ENCODE data around the gene ZNF415. TPM values are rescaled to one million over a fixed set of nuclear protein-coding genes. Genes with fewer than 3 reads are reported as not detected.
"Not testable (repeated sequence)": the region's sequence is repeated elsewhere in the genome, so short reads cannot be mapped to it uniquely, and the experiment has no call there.

The ZNF415 gene
- polyA plus RNA-seq (ENCODE audit: insufficient read length in 10 of 10), result 10 to 100 TPM in 7 of 10 donors, 1 to 10 TPM in 3; 8.6 to 15.0 (median 11.5) TPM
- long read RNA-seq, donor 1, partial matches to known transcripts, result 0 of 5 reads
- long read RNA-seq, donor 1, other reads (novel, unspliced or antisense), result 0 of 5 reads
- long read RNA-seq, donor 2, partial matches to known transcripts, result 0 of 3 reads
- long read RNA-seq, donor 2, other reads (novel, unspliced or antisense), result 0 of 3 reads
- long read RNA-seq, donor 3, result 0 reads
- long read RNA-seq, donor 4, result 0 reads
- long read RNA-seq, donor 5, partial matches to known transcripts, result 0 of 3 reads
- long read RNA-seq, donor 5, other reads (novel, unspliced or antisense), result 0 of 3 reads
- long read RNA-seq, donor 6, partial matches to known transcripts, result 0 of 5 reads
- long read RNA-seq, donor 6, other reads (novel, unspliced or antisense), result 0 of 5 reads
- long read RNA-seq, donor 7, partial matches to known transcripts, result 0 of 2 reads
- long read RNA-seq, donor 7, other reads (novel, unspliced or antisense), result 0 of 2 reads
- long read RNA-seq, donor 8, partial matches to known transcripts, result 0 of 4 reads
- long read RNA-seq, donor 8, other reads (novel, unspliced or antisense), result 0 of 4 reads
- long read RNA-seq, donor 9, result 0 reads

GRCh38 chr19:53132141-53132991 lies at the start of gene ZNF415:
TSS of gene ZNF415 (minus strand) at chr19:53132910. CDS start at chr19:53122676, 10,234 bp downstream.
- peak; percentile 83 to 95 (median 91) for DNase-seq

GRCh38 chr19:53182202-53182601 lies 49.5 kb upstream of the ZNF415 start:
- DNase-seq, result no peak

- no peak for DNase-seq
Measured at GRCh38 chr19:53177986-53178385, 45.3 kb upstream of the ZNF415 start.

GRCh38 chr19:53172889-53173288 lies 40.2 kb upstream of the ZNF415 start:
- DNase-seq, result peak in 1 of 3 donors; percentile 18

GRCh38 chr19:53165691-53166091 lies 33.0 kb upstream of the ZNF415 start:
- no peak for DNase-seq

GRCh38 chr19:53161123-53161522 lies 28.4 kb upstream of the ZNF415 start:
- DNase-seq, result no peak

- DNase-seq, result no peak
Measured at GRCh38 chr19:53160350-53160749, 27.6 kb upstream of the ZNF415 start.

- peak; percentile 18 to 72 (median 34) for DNase-seq
Measured at GRCh38 chr19:53158119-53158656, 25.5 kb upstream of the ZNF415 start.

GRCh38 chr19:53157626-53158025 lies 24.9 kb upstream of the ZNF415 start:
- DNase-seq, result peak; percentile 3 to 52 (median 27)

- DNase-seq, result no peak
Measured at GRCh38 chr19:53156850-53157249, 24.1 kb upstream of the ZNF415 start.

GRCh38 chr19:53147645-53148044 lies 14.9 kb upstream of the ZNF415 start:
- DNase-seq, result no peak

GRCh38 chr19:53140351-53140750 lies 7.6 kb upstream of the ZNF415 start:
- DNase-seq, result no peak

- no peak for DNase-seq
Measured at GRCh38 chr19:53136432-53136831, 3.7 kb upstream of the ZNF415 start.

- no peak for DNase-seq
Measured at GRCh38 chr19:53131727-53132126, 983 bp downstream of the ZNF415 start.

- DNase-seq, result no peak
Measured at GRCh38 chr19:53131085-53131590, 1.6 kb downstream of the ZNF415 start.

- no peak for DNase-seq
Measured at GRCh38 chr19:53130506-53130905, 2.2 kb downstream of the ZNF415 start.

GRCh38 chr19:53126733-53127526 lies 5.8 kb downstream of the ZNF415 start:
- not testable (repeated sequence) for DNase-seq

GRCh38 chr19:53123400-53123799 lies 9.3 kb downstream of the ZNF415 start:
- no peak for DNase-seq

- no peak for DNase-seq
Measured at GRCh38 chr19:53112286-53112685, 20.4 kb downstream of the ZNF415 start.

- DNase-seq, result no peak
Measured at GRCh38 chr19:53109527-53109926, 23.2 kb downstream of the ZNF415 start.

All from muscle of back (tissue), 13 donors.